Testis (tissue), 5 donors: ENCODE measurements around the gene PLRG1. TPM values are rescaled to one million over a fixed set of nuclear protein-coding genes. Genes with fewer than 3 reads are reported as not detected.
A peak's percentile ranks its signal among the peaks of the same experiment; 100 is the strongest.
"Not testable (repeated sequence)": the region's sequence is repeated elsewhere in the genome, so short reads cannot be mapped to it uniquely, and the experiment has no call there.

ENCODE experiments used
- DNase-seq: peaks from one replicate; pipeline ENCODE4 v3.0.0-alpha.2; 2019
- H3K27ac ChIP-seq, 2 donors: fragments of 200-600 bp; sonication (generic); one replicate each; pipeline ENCODE4 v1.5.1; 2019
- H3K27me3 ChIP-seq: fragments of 200-600 bp; sonication (generic); one replicate; pipeline ENCODE4 v1.5.1; 2019
- H3K36me3 ChIP-seq: fragments of 200-600 bp; sonication (generic); one replicate; pipeline ENCODE4 v1.5.1; 2017; ENCODE audit warnings: low read depth; ENCODE audit errors: missing control alignments
- H3K4me1 ChIP-seq: fragments of 200-600 bp; sonication (generic); one replicate; pipeline ENCODE4 v1.5.1; 2019
- H3K4me3 ChIP-seq, 2 donors: fragments of 200-600 bp; sonication (generic); one replicate each; pipeline ENCODE4 v1.5.1; 2017 to 2019
- H3K9me3 ChIP-seq: fragments of 200-600 bp; sonication (generic); one replicate; pipeline ENCODE4 v1.5.1; 2017
- CTCF ChIP-seq, 3 experiments: fragments of 450-650 bp in 2 of 3; fragments of 200-600 bp in 1 of 3; sonication (generic) in 1 of 3; IDR thresholded peaks; one replicate each; pipeline ENCODE4 v1.5.1; 2016 to 2019; ENCODE audit warnings: antibody characterized with exemption in 3 of 3, mild to moderate bottlenecking in 2 of 3, moderate library complexity in 1 of 3
- POLR2A ChIP-seq: fragments of 450-650 bp; IDR thresholded peaks from one replicate; pipeline ENCODE4 v1.6.1; 2017; ENCODE audit warnings: antibody characterized with exemption, mild to moderate bottlenecking, moderate library complexity
- WGBS, 2 donors: methylation state at CpG; one replicate each; pipeline ENCODE4 v1.1.5; 2018; 5-methylcytosine and 5-hydroxymethylcytosine counted together
- intact Hi-C: fragments of 100-400 bp; cut with DNase I; formaldehyde crosslinking; loops from one replicate; pipeline ENCODE4 v1.15.1; 2023; ENCODE audit warnings: low total_unique reads
- long read RNA-seq, 2 donors: transcript quantifications; one replicate each; lab custom pipeline, GENCODE V29; 2026
- polyA plus RNA-seq: library from polyadenylated mRNA; stranded (reverse); fragments of 350-450 nt; fragmentation: Illumina TruSeq; extraction: RNeasy Lipid Tissue Mini Kit (QIAGEN cat#74804); gene quantifications from one replicate; pipeline ENCODE4 v1.2.3, GENCODE V29; 2014; ENCODE audit warnings: low read depth, low replicate concordance; ENCODE audit not compliant: insufficient read depth
- total RNA-seq, 2 donors: library from RNA; depleted of rRNA; stranded (reverse); fragments of >200 nt; gene quantifications; one replicate each; pipeline ENCODE4 v1.2.3, GENCODE V29; 2016

Gene PLRG1
- total RNA-seq (10 to 100 TPM; 35.3 to 46.3 TPM), polyA plus RNA-seq (45.8 TPM)
- long read RNA-seq, donor 1, transcript PLRG1-202 (15 exons, 3,351 nt) = major isoform, 18 of 41 reads
- long read RNA-seq, donor 1, transcript PLRG1-212 (2 exons, 570 nt) = minor isoform, 5 of 41 reads
- long read RNA-seq, donor 1, partial matches to known transcripts = 16 of 41 reads
- long read RNA-seq, donor 1, other reads (novel, unspliced or antisense) = 0 of 41 reads
- long read RNA-seq, donor 2, transcript PLRG1-202 (15 exons, 3,351 nt) = major isoform, 10 of 16 reads
- long read RNA-seq, donor 2, partial matches to known transcripts = 0 of 16 reads
- long read RNA-seq, donor 2, other reads (novel, unspliced or antisense) = 0 of 16 reads

GRCh38 chr4:154549894-154550790 lies at the start of gene PLRG1:
Gene PLRG1 (minus strand): TSS chr4:154550400. CDS start chr4:154550308, 92 bp downstream.
- intact Hi-C loops = no loop called here
- H3K9me3 ChIP-seq = no peaks in the 10 kb centered on the region
- peak within 1 kb of the TSS; percentile 74 to 81 for H3K27ac ChIP-seq
- DNase-seq = peak; percentile 97
- no peaks in the 10 kb centered on the region for H3K36me3 ChIP-seq
- peaks cover 8% of the 10 kb centered on the region for H3K4me1 ChIP-seq
- 0 to 1% methylated on average over 29 to 51 of the region's 51 CpGs for WGBS, 2 donors
- H3K27me3 ChIP-seq = no peaks in the 10 kb centered on the region
- H3K4me3 ChIP-seq = peak within 1 kb of the TSS; percentile 72 to 88
- peak; percentile 14 to 63 (median 19) for TF ChIP-seq CTCF (IDR thresholded peaks at IDR 0.05)
- TF ChIP-seq POLR2A = peak; percentile 21

- intact Hi-C loops = no loop called here
- TF ChIP-seq CTCF (IDR thresholded peaks at IDR 0.05) = no peak
- no peak for TF ChIP-seq POLR2A
- 76 to 77% methylated on average over 7 of the region's 7 CpGs for WGBS, 2 donors
Measured at GRCh38 chr4:154597798-154598774, 47.9 kb upstream of the PLRG1 start.

GRCh38 chr4:154597281-154597680 lies 47.1 kb upstream of the PLRG1 start:
- 90 to 95% methylated on average over 11 of the region's 11 CpGs for WGBS, 2 donors
- H3K27me3 ChIP-seq, H3K4me1 ChIP-seq, H3K4me3 ChIP-seq, DNase-seq, intact Hi-C loops, H3K27ac ChIP-seq, H3K9me3 ChIP-seq, H3K36me3 ChIP-seq: not testable (repeated sequence)

More at GRCh38 chr4:154597798-154598774, 47.9 kb upstream of the PLRG1 start:
- Histone ChIP-seq H3K9me3 (no peaks in the 10 kb centered on the region), H3K4me1 (no peaks in the 10 kb centered on the region), H3K4me3 (no peak overlapping the region), H3K36me3 (no peaks in the 10 kb centered on the region), H3K27ac (no peak overlapping the region), H3K27me3 (no peaks in the 10 kb centered on the region)
- no peak for DNase-seq

- no peaks in the 10 kb centered on the region for H3K27me3 ChIP-seq
- H3K9me3 ChIP-seq = no peaks in the 10 kb centered on the region
- no peak for DNase-seq
- no peaks in the 10 kb centered on the region for H3K4me1 ChIP-seq
- H3K36me3 ChIP-seq = no peaks in the 10 kb centered on the region
- intact Hi-C loops = no loop called here
- TF ChIP-seq CTCF (IDR thresholded peaks at IDR 0.05) = no peak
- TF ChIP-seq POLR2A = no peak
- H3K27ac ChIP-seq = no peak overlapping the region
- no peak overlapping the region for H3K4me3 ChIP-seq
Measured at GRCh38 chr4:154595807-154596206, 45.6 kb upstream of the PLRG1 start.

GRCh38 chr4:154594343-154594742 lies 44.1 kb upstream of the PLRG1 start:
- H3K9me3 ChIP-seq, H3K36me3 ChIP-seq, DNase-seq, H3K4me1 ChIP-seq, H3K27ac ChIP-seq, H3K27me3 ChIP-seq, intact Hi-C loops, H3K4me3 ChIP-seq: not testable (repeated sequence)
- 91% methylated on average over 3 of the region's 3 CpGs for WGBS, 2 donors
